HFFc6 (cell line): Measurements from ENCODE around the gene CDC42EP4. TPM values are rescaled to one million over a fixed set of nuclear protein-coding genes. Genes with fewer than 3 reads are reported as not detected.

Source experiments
- DNase-seq: peaks from one replicate; pipeline ENCODE4 v3.0.0-alpha.2; 2018
- H3K27ac Mint-ChIP-seq: 2 replicates; pipeline ENCODE4 v1.8.0; 2020; ENCODE audit warnings: mild to moderate bottlenecking, mixed read lengths
- H3K27me3 Mint-ChIP-seq: 2 replicates; pipeline ENCODE4 v1.8.0; 2021; ENCODE audit warnings: mild to moderate bottlenecking, moderate library complexity, mixed read lengths; ENCODE audit not compliant: insufficient read depth
- H3K36me3 Mint-ChIP-seq: 2 replicates; pipeline ENCODE4 v1.8.0; 2021; ENCODE audit warnings: low read depth, mixed read lengths
- H3K4me1 Mint-ChIP-seq: 2 replicates; pipeline ENCODE4 v1.8.0; 2020; ENCODE audit warnings: low read depth, mixed read lengths
- H3K4me3 Mint-ChIP-seq: 2 replicates; pipeline ENCODE4 v1.8.0; 2020; ENCODE audit warnings: mild to moderate bottlenecking, moderate library complexity, mixed read lengths
- H3K9me3 Mint-ChIP-seq: 2 replicates; pipeline ENCODE4 v1.8.0; 2020; ENCODE audit warnings: mild to moderate bottlenecking, mixed read lengths
- long read RNA-seq: library from polyadenylated mRNA; unstranded; transcript quantifications from one replicate; pipeline ENCODE4 v2.0.0, GENCODE V29; 2019
- total RNA-seq, 6 experiments: library from RNA; stranded (reverse); fragmentation: NEBNext Ultra II Directional; extraction: Animal tissue kit (Norgen Biotek cat#: 25700); gene quantifications; 2 replicates in 1 of 6; 3 replicates in 5 of 6; pipeline ENCODE4 v1.2.3, GENCODE V29; 2021
- TF ChIP-seq, protein P1 (sequence below): fragments of 200-600 bp; sonication (generic); IDR thresholded peaks from 2 replicates; pipeline ENCODE4 v1.5.0; 2021; ENCODE audit warnings: antibody characterized with exemption, mild to moderate bottlenecking

CDC42EP4 gene, protein sequence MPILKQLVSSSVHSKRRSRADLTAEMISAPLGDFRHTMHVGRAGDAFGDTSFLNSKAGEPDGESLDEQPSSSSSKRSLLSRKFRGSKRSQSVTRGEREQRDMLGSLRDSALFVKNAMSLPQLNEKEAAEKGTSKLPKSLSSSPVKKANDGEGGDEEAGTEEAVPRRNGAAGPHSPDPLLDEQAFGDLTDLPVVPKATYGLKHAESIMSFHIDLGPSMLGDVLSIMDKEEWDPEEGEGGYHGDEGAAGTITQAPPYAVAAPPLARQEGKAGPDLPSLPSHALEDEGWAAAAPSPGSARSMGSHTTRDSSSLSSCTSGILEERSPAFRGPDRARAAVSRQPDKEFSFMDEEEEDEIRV
- 10 to 100 TPM; 18.1 to 27.8 (median 25.9) TPM for total RNA-seq
- long read RNA-seq, transcript CDC42EP4-201 (2 exons, 3,272 nt): major isoform, 9 of 18 reads
- long read RNA-seq, partial matches to known transcripts: 0 of 18 reads
- long read RNA-seq, other reads (novel, unspliced or antisense): 5 of 18 reads

- peak; percentile 94 for DNase-seq
- Mint-ChIP-seq H3K27me3 (peaks cover 11% of the 10 kb centered on the region), H3K9me3 (no peaks in the 10 kb centered on the region), H3K4me1 (peaks cover 34% of the 10 kb centered on the region), H3K36me3 (no peaks in the 10 kb centered on the region), H3K27ac (peak within 1 kb of the TSS; percentile 97), H3K4me3 (peak within 1 kb of the TSS; percentile 96)
- TF ChIP-seq, protein P1, sequence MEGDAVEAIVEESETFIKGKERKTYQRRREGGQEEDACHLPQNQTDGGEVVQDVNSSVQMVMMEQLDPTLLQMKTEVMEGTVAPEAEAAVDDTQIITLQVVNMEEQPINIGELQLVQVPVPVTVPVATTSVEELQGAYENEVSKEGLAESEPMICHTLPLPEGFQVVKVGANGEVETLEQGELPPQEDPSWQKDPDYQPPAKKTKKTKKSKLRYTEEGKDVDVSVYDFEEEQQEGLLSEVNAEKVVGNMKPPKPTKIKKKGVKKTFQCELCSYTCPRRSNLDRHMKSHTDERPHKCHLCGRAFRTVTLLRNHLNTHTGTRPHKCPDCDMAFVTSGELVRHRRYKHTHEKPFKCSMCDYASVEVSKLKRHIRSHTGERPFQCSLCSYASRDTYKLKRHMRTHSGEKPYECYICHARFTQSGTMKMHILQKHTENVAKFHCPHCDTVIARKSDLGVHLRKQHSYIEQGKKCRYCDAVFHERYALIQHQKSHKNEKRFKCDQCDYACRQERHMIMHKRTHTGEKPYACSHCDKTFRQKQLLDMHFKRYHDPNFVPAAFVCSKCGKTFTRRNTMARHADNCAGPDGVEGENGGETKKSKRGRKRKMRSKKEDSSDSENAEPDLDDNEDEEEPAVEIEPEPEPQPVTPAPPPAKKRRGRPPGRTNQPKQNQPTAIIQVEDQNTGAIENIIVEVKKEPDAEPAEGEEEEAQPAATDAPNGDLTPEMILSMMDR: no peak
Measured at GRCh38 chr17:73311781-73312641, at the start of gene CDC42EP4. CDC42EP4 (minus strand) TSS chr17:73312001; CDS start chr17:73286500, 25,501 bp downstream.

DNA sequence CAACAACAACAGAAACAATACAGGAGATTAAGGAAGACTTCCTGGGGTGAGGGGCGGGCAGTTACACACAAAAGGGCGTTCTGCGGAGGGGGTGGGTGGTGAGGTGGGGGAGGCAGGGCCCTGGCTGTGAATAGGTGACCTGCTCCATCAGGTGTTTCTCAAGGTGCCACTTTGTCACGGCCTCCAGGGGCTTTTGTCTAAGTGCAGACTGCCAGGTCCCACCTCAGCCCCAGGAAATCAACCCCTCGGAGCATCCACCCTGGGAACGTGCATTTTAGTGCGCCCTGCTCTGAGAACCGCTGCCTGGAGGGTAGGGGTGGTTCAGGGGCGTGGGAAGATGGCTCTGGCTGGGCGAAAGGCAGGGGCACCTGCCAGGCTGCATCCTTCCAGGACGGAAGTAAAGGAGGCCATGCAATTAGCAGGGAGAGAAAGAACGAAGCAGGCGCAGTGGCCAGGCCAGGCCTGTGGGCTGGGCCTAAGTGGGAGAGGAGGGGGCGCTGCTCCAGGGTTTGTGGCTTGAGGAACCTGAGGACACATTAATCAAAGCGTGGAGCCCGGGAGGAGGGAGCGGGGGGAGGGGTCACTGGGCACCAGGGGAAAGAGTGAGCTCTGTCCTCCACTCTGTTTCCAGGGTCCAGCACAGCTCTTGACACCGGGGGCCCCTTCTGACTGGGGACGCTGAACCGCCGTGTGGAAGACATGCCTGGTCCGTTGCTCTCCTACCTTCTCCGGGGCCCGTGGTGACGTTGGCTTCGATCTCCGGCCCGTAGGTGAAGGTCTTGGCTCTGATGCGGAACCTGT lies 49.4 kb upstream of the CDC42EP4 start:
- Mint-ChIP-seq H3K9me3 (no peaks in the 10 kb centered on the region), H3K4me3 (no peak overlapping the region), H3K27me3 (peaks cover 38% of the 10 kb centered on the region), H3K27ac (no peak overlapping the region), H3K36me3 (no peaks in the 10 kb centered on the region), H3K4me1 (peaks cover 12% of the 10 kb centered on the region)
- TF ChIP-seq, protein P1: no peak
- no peak for DNase-seq

- H3K27me3 Mint-ChIP-seq: peaks cover 31% of the 10 kb centered on the region
- no peak overlapping the region for H3K27ac Mint-ChIP-seq
- no peaks in the 10 kb centered on the region for H3K9me3 Mint-ChIP-seq
- DNase-seq: no peak
- H3K4me3 Mint-ChIP-seq: no peak overlapping the region
- H3K36me3 Mint-ChIP-seq: no peaks in the 10 kb centered on the region
- peaks cover 11% of the 10 kb centered on the region for H3K4me1 Mint-ChIP-seq
- TF ChIP-seq, protein P1: no peak
Measured at GRCh38 chr17:73359987-73360410, 48.2 kb upstream of the CDC42EP4 start.

- Mint-ChIP-seq H3K4me1 (peaks cover 10% of the 10 kb centered on the region), H3K27me3 (peaks cover 30% of the 10 kb centered on the region), H3K27ac (no peak overlapping the region), H3K9me3 (no peaks in the 10 kb centered on the region), H3K4me3 (no peak overlapping the region), H3K36me3 (no peaks in the 10 kb centered on the region)
- DNase-seq: no peak
- TF ChIP-seq, protein P1: no peak
Measured at GRCh38 chr17:73359352-73359751, 47.6 kb upstream of the CDC42EP4 start.

DNA sequence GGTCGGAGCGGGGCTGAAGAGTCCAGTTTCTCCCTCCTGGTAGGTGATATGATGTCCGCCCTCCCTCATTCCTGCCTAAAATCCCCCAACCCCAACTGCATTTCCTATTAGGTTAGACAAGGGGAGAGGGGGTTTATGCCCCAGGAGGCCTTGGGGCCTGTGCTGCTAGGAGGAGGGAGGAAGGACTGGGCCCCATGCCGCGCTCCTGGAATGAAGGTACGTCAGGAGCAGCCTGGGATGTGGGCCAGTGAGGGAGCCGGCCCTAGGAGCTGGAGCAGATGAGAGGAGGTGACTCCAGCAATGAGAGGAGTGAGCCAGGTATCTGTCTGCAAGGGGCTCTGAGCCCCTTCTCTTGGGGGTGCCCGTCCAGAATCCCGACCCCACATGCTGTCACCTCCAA lies 46.9 kb upstream of the CDC42EP4 start:
- H3K36me3 Mint-ChIP-seq: no peaks in the 10 kb centered on the region
- DNase-seq: no peak
- H3K4me1 Mint-ChIP-seq: peaks cover 10% of the 10 kb centered on the region
- H3K27me3 Mint-ChIP-seq: peaks cover 27% of the 10 kb centered on the region
- no peak overlapping the region for H3K27ac Mint-ChIP-seq
- H3K9me3 Mint-ChIP-seq: no peaks in the 10 kb centered on the region
- H3K4me3 Mint-ChIP-seq: no peak overlapping the region
- TF ChIP-seq, protein P1: no peak
